Gastrocnemius medialis (tissue), 4 donors: ENCODE results near the gene SLC10A2.

Source experiments
- CTCF ChIP-seq, 5 experiments: fragments of 450-650 bp in 3 of 5; fragments of 200-600 bp in 2 of 5; sonication (generic) in 2 of 5; IDR thresholded peaks in 4 of 5; conservative IDR thresholded peaks in 1 of 5; 1 replicate in 4 of 5; 2 replicates in 1 of 5; pipeline ENCODE4 v1.5.1; 2016 to 2019; ENCODE audit warnings: antibody characterized with exemption in 5 of 5, mild to moderate bottlenecking in 3 of 5, moderate library complexity in 3 of 5
- POLR2A ChIP-seq, 2 donors: fragments of 450-650 bp; IDR thresholded peaks; one replicate each; pipeline ENCODE4 v1.6.1; 2017; ENCODE audit warnings: antibody characterized with exemption in 2 of 2, mild to moderate bottlenecking in 2 of 2, moderate library complexity in 2 of 2

GRCh38 chr13:103102482-103102881, 36.3 kb upstream of the SLC10A2 start:
- TF ChIP-seq POLR2A (IDR thresholded peaks at IDR 0.05), result no peak
- TF ChIP-seq CTCF (IDR thresholded peaks at IDR 0.05 in 4 of 5, conservative IDR thresholded peaks at IDR 0.05 in 1 of 5), result no peak
